K562 (cell line): ENCODE data around the gene NFE2. TPM values are rescaled to one million over a fixed set of nuclear protein-coding genes. Genes with fewer than 3 reads are reported as not detected.

ENCODE experiments used
- BRCA1 ChIP-seq, 2 experiments: fragments of 450-650 bp in 1 of 2; sonication (generic) in 1 of 2; formaldehyde crosslinking in 1 of 2; IDR thresholded peaks; 2 replicates each; pipeline versions ENCODE4 v1.5.0 to v1.6.1; 2017 to 2020; ENCODE audit warnings: mild to moderate bottlenecking in 1 of 2, missing genetic modification reagents in 1 of 2
- BRF2 ChIP-seq: IDR thresholded peaks from 3 replicates; pipeline ENCODE4 v1.6.1; 2011; ENCODE audit warnings: borderline replicate concordance, mild to moderate bottlenecking; ENCODE audit not compliant: insufficient read length, insufficient read depth
- CHCHD3 ChIP-seq: fragments of 250-450 bp; sonication (Bioruptor Pico); IDR thresholded peaks from 2 replicates; pipeline ENCODE4 v2.1.2; 2022; ENCODE audit warnings: mild to moderate bottlenecking
- DMBX1 ChIP-seq: fragments of 250-450 bp; sonication (Bioruptor Pico); IDR thresholded peaks from 2 replicates; pipeline ENCODE4 v1.8.0; 2022; ENCODE audit warnings: inconsistent platforms, mild to moderate bottlenecking, moderate library complexity, borderline replicate concordance
- EP400 ChIP-seq: fragments of 450-650 bp; IDR thresholded peaks from 2 replicates; pipeline ENCODE4 v1.6.1; 2017; ENCODE audit warnings: antibody characterized with exemption, mild to moderate bottlenecking, moderate library complexity
- HBP1 ChIP-seq: fragments of 450-650 bp; formaldehyde crosslinking; IDR thresholded peaks from 2 replicates; pipeline ENCODE4 v1.4.0; 2022; ENCODE audit warnings: missing genetic modification characterization
- LARP7 ChIP-seq: fragments of 450-650 bp; IDR thresholded peaks from 2 replicates; pipeline ENCODE4 v1.6.1; 2016
- MAZ ChIP-seq, 2 experiments: fragments of 450-650 bp in 1 of 2; sonication (generic) in 1 of 2; formaldehyde crosslinking; IDR thresholded peaks in 1 of 2; conservative IDR thresholded peaks in 1 of 2; 2 replicates each; pipeline versions ENCODE4 v1.4.0 to v1.5.0; 2020; ENCODE audit warnings: mild to moderate bottlenecking in 1 of 2, missing genetic modification reagents in 1 of 2
- MECOM ChIP-seq: fragments of 250-450 bp; sonication (Bioruptor Pico); IDR thresholded peaks from 2 replicates; pipeline ENCODE4 v1.8.0; 2022; ENCODE audit warnings: inconsistent platforms
- NFXL1 ChIP-seq: fragments of 450-650 bp; formaldehyde crosslinking; IDR thresholded peaks from 2 replicates; pipeline ENCODE4 v1.4.0; 2021; ENCODE audit warnings: mild to moderate bottlenecking
- PPARD ChIP-seq: fragments of 250-450 bp; sonication (Bioruptor Pico); IDR thresholded peaks from 2 replicates; pipeline ENCODE4 v1.8.0; 2022; ENCODE audit warnings: inconsistent platforms, mild to moderate bottlenecking, moderate library complexity
- SAFB ChIP-seq: fragments of 200-400 bp; formaldehyde crosslinking; IDR thresholded peaks from 2 replicates; pipeline ENCODE4 v1.6.1; 2017; ENCODE audit warnings: low read depth, low read length, borderline replicate concordance
- SIN3A ChIP-seq, 2 experiments: fragments of 150-350 bp in 1 of 2; IDR thresholded peaks; 2 replicates each; pipeline ENCODE4 v1.6.1; 2011 to 2016; ENCODE audit warnings: borderline replicate concordance in 2 of 2, low read depth in 2 of 2, low read length in 2 of 2, mild to moderate bottlenecking in 2 of 2, moderate library complexity in 2 of 2; ENCODE audit not compliant: control insufficient read depth in 1 of 2
- SMARCA5 ChIP-seq: fragments of 450-650 bp; IDR thresholded peaks from 2 replicates; pipeline ENCODE4 v1.6.1; 2016
- TFAM ChIP-seq: fragments of 250-450 bp; sonication (Bioruptor Pico); conservative IDR thresholded peaks from 2 replicates; pipeline ENCODE4 v1.5.0; 2021; ENCODE audit warnings: mild to moderate bottlenecking, moderate library complexity
- ZBED1 ChIP-seq: IDR thresholded peaks from 2 replicates; pipeline ENCODE4 v1.6.1; 2014
- ZNF121 ChIP-seq: sonication (generic); formaldehyde crosslinking; conservative IDR thresholded peaks from 2 replicates; pipeline ENCODE4 v1.8.0; 2022; ENCODE audit warnings: missing genetic modification reagents
- ZNF143 ChIP-seq: sonication (generic); formaldehyde crosslinking; IDR thresholded peaks from 2 replicates; pipeline ENCODE4 v1.9.0; 2022; ENCODE audit warnings: mild to moderate bottlenecking, missing genetic modification reagents
- ZNF316 ChIP-seq: fragments of 450-650 bp; IDR thresholded peaks from 2 replicates; pipeline ENCODE4 v1.6.1; 2016
- ZNF583 ChIP-seq: fragments of 250-450 bp; sonication (Bioruptor Pico); IDR thresholded peaks from 2 replicates; pipeline ENCODE4 v1.4.0; 2020
- ZNF644 ChIP-seq: fragments of 200-800 bp; sonication (Bioruptor generic); IDR thresholded peaks from 2 replicates; pipeline ENCODE4 v1.6.1; 2016; ENCODE audit warnings: low read depth, missing genetic modification characterization, missing compliant biosample characterization
- ZNF76 ChIP-seq: fragments of 250-450 bp; sonication (Bioruptor Pico); IDR thresholded peaks from 2 replicates; pipeline ENCODE4 v1.4.0; 2020; ENCODE audit warnings: mild to moderate bottlenecking, moderate library complexity, borderline replicate concordance
- ZZZ3 ChIP-seq: fragments of 450-650 bp; IDR thresholded peaks from 2 replicates; pipeline ENCODE4 v1.6.1; 2016; ENCODE audit warnings: antibody characterized with exemption, mild to moderate bottlenecking, moderate library complexity
- polyA plus RNA-seq, 8 experiments: library from polyadenylated mRNA; depleted of rRNA in 4 of 8; stranded (reverse) in 5 of 8; unstranded in 3 of 8; fragments of >200 nt; fragmentation: Nextera tagmentation in 2 of 8; fragmentation: Illumina TruSeq in 1 of 8; extraction: Ambion mirVana in 2 of 8; extraction: Trizol in 1 of 8; gene quantifications; 2 replicates each; pipeline versions ENCODE4 v1.2.1 to v1.2.3, GENCODE V29; 2011 to 2014; ENCODE audit warnings: inconsistent platforms in 1 of 8, missing spikeins in 1 of 8
- total RNA-seq, 7 experiments: library from RNA; depleted of rRNA in 6 of 7; stranded (reverse); fragments of >200 nt in 6 of 7; fragmentation: Illumina TruSeq in 2 of 7; extraction: Trizol in 2 of 7; gene quantifications; 2 replicates each; pipeline versions ENCODE4 v1.2.1 to v1.2.3, GENCODE V29; 2011 to 2021; ENCODE audit warnings: low replicate concordance in 1 of 7
- TF ChIP-seq, protein P1 (sequence below): sonication (generic); formaldehyde crosslinking; IDR thresholded peaks from 2 replicates; pipeline ENCODE4 v1.8.1; 2022; ENCODE audit warnings: missing genetic modification reagents

Gene NFE2
- total and polyA plus RNA-seq, 9 of the 15 experiments (the other 6 are each of a cell fraction or from before 2014, with no cell fraction given) = 12.3 to 282 (median 208) TPM

- TF ChIP-seq MAZ (CRISPR knock-in tag; conservative IDR thresholded peaks at IDR 0.05 in 1 of 2, IDR thresholded peaks at IDR 0.05 in 1 of 2) (peak; percentile 3 to 66; a peak in 1 of 4 replicates), ZNF76 (CRISPR knock-in tag) (no peak), ZBED1 (peak; percentile 15; the same call in 1 of the 2 replicates), SIN3A (IDR thresholded peaks at IDR 0.05; ENCODE audit: borderline replicate concordance in 2 of 2, control insufficient read depth in 1 of 2, low read depth in 2 of 2, low read length in 2 of 2) (peak in 1 of 2 experiments; percentile 63; a peak in 2 of 4 replicates), TFAM (CRISPR knock-in tag) (no peak), ZNF583 (CRISPR knock-in tag) (no peak), CHCHD3 (CRISPR knock-in tag) (peak; percentile 84; the same call in 1 of the 2 replicates), DMBX1 (no peak), EP400 (no peak), BRCA1 (IDR thresholded peaks at IDR 0.05) (no peak), BRCA1 (CRISPR knock-in tag; IDR thresholded peaks at IDR 0.05) (no peak), ZNF644 (tag) (no peak), ZZZ3 (no peak), NFXL1 (CRISPR knock-in tag) (0 out of 2 replicates have a peak, but pooled peaks have one; percentile 25), ZNF316 (no peak), HBP1 (CRISPR knock-in tag) (peak; percentile 71; the same call in 1 of the 2 replicates), BRF2 (no peak), SAFB (no peak), ZNF143 (no peak), SMARCA5 (no peak), PPARD (CRISPR knock-in tag) (no peak), ZNF121 (no peak; the same call in 1 of the 2 replicates), MECOM (CRISPR knock-in tag) (no peak; the same call in 1 of the 2 replicates), LARP7 (no peak)
- TF ChIP-seq, protein P1, sequence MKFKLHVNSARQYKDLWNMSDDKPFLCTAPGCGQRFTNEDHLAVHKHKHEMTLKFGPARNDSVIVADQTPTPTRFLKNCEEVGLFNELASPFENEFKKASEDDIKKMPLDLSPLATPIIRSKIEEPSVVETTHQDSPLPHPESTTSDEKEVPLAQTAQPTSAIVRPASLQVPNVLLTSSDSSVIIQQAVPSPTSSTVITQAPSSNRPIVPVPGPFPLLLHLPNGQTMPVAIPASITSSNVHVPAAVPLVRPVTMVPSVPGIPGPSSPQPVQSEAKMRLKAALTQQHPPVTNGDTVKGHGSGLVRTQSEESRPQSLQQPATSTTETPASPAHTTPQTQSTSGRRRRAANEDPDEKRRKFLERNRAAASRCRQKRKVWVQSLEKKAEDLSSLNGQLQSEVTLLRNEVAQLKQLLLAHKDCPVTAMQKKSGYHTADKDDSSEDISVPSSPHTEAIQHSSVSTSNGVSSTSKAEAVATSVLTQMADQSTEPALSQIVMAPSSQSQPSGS (CRISPR knock-in tag) = no peak
These were observed 13.3 kb downstream of the NFE2 start (continued) for GRCh38 chr12:54287261-54288157.
